8988T (cell line): Measurements from ENCODE around the gene DNAI1.

Experiments
- DNase-seq: peaks from one replicate; pipeline ENCODE4 v3.0.0; 2011

DNAI1 gene

GRCh38 chr9:34493972-34494535 lies 35.4 kb downstream of the DNAI1 start:
- no peak for DNase-seq

- no peak for DNase-seq
Observed at GRCh38 chr9:34496149-34496712, 37.6 kb downstream of the DNAI1 start.

- DNase-seq: no peak
Observed at GRCh38 chr9:34498553-34498952, 39.9 kb downstream of the DNAI1 start.

- no peak for DNase-seq
Observed at GRCh38 chr9:34499076-34499475, 40.5 kb downstream of the DNAI1 start.

GRCh38 chr9:34500623-34501267 lies 42.1 kb downstream of the DNAI1 start:
- peak; percentile 55 for DNase-seq

GRCh38 chr9:34501372-34501771 lies 42.8 kb downstream of the DNAI1 start:
- no peak for DNase-seq

- no peak for DNase-seq
Observed at GRCh38 chr9:34501889-34502425, 43.4 kb downstream of the DNAI1 start.

- no peak for DNase-seq
Observed at GRCh38 chr9:34502471-34502870, 43.9 kb downstream of the DNAI1 start.

- DNase-seq: no peak
Observed at GRCh38 chr9:34502891-34503290, 44.3 kb downstream of the DNAI1 start.

- DNase-seq: no peak
Observed at GRCh38 chr9:34503406-34503805, 44.8 kb downstream of the DNAI1 start.

- DNase-seq: no peak
Observed at GRCh38 chr9:34505370-34506120, 46.9 kb downstream of the DNAI1 start.

GRCh38 chr9:34506623-34507022 lies 48.0 kb downstream of the DNAI1 start:
- no peak for DNase-seq

- DNase-seq: no peak
Observed at GRCh38 chr9:34507556-34507955, 49.0 kb downstream of the DNAI1 start.

GRCh38 chr9:34507966-34508365 lies 49.4 kb downstream of the DNAI1 start:
- no peak for DNase-seq

GRCh38 chr9:34508463-34508862 lies 49.9 kb downstream of the DNAI1 start:
- DNase-seq: no peak

GRCh38 chr9:34508951-34509350 lies 50.3 kb downstream of the DNAI1 start:
- DNase-seq: no peak

- no peak for DNase-seq
Observed at GRCh38 chr9:34510497-34511468, 52.2 kb downstream of the DNAI1 start.

- DNase-seq: no peak
Observed at GRCh38 chr9:34512131-34513078, 53.8 kb downstream of the DNAI1 start.

GRCh38 chr9:34513567-34514214 lies 55.1 kb downstream of the DNAI1 start:
- DNase-seq: no peak

- DNase-seq: no peak
Observed at GRCh38 chr9:34514401-34514800, 55.8 kb downstream of the DNAI1 start.

GRCh38 chr9:34514816-34515215 lies 56.2 kb downstream of the DNAI1 start:
- no peak for DNase-seq
